Measurements from ENCODE around the gene HES7. TPM values are rescaled to one million over a fixed set of nuclear protein-coding genes. Genes with fewer than 3 reads are reported as not detected.
A peak's percentile ranks its signal among the peaks of the same experiment; 100 is the strongest.

HES7 gene
- total RNA-seq, 1 experiment from 2014 or later: 0.61 TPM

DNA sequence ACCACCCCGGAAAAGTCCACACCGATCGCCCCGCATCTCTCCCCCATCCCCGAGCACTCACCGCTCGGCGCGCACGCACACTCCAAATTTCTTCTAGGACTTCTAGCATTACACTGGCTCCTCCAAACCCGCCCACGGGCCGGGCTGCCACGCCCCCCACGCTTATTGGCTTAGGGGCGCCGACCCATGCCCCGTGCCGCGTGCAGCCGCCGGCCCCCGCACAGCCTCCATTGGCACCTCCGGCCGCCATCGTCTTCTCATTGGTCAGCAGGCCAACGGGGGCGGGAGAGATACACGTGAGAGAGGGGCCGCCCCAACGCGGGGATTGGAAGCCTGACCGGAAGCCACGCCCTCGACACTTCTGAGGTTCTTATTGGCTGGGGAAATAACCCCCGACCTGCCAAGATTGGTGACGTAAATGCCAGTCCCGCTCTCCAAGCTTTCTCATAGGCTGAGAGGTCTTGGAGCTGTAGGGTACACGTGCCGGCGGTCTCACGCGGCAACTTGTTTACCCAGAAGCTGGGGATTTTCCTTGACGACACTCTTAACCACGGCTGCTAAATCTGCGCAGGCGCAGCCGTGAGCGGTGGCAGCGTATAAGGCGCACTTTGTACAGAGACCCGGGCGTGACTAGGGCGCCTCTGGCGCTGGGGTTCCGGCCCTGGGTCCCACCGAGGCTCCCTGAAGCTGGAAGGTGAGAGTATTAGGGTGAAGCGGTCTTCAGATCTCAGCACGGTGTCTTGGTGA lies 32.5 kb upstream of the HES7 start:
- no peaks in the 10 kb centered on the region for H3K9me2 ChIP-seq (ENCODE audit: insufficient read depth)
- H2AFZ ChIP-seq (ENCODE audit: low read depth, low read length, poor library complexity, severe bottlenecking): no peak overlapping the region
- ChIA-PET CTCF (interaction anchor here (0.7 to 2.4 kb wide), 7 partner anchors 17 to 96 kb away, joined by 3 to 8 read pairs (median 4); no protein-coding TSS in a partner anchor), POLR2A (interaction anchor here (0.6 to 9.4 kb wide), 11 partner anchors 16 to 92 kb away, joined by 3 to 95 read pairs (median 4); partner anchors contain the start of genes ALOXE3, AURKB and CTC1), RAD21 (ENCODE audit: low non-redundant PET in 1 of 2, low total read pairs in 2 of 2, uncharacterized antibody in 2 of 2, unreplicated experiment in 2 of 2) (interaction anchor here in 1 of 2 experiments (1.1 kb wide), 1 partner anchor 17 kb away, joined by 3 read pairs; no protein-coding TSS in a partner anchor)
- peak overlapping the region; percentile 87 to 95 for H3K4me3 ChIP-seq (replicated peaks in 1 of 2; ENCODE audit: low read depth in 1 of 2, low read length in 2 of 2)
- peak overlapping the region; percentile 72 for H3K27ac ChIP-seq (ENCODE audit: low read depth, low read length)
- H3K9ac ChIP-seq (ENCODE audit: low read length): peak overlapping the region; percentile 99
- no TSS peak for BruUV-seq (replicated peaks)
- peaks cover 61% of the 10 kb centered on the region for H3K79me2 ChIP-seq (ENCODE audit: insufficient read depth, low read length)
- no peaks in the 10 kb centered on the region for H3K27me3 ChIP-seq (ENCODE audit: insufficient read depth, low read length)
- DNase-seq (ENCODE audit: low read depth, low spot score) (peak; percentile 100), ATAC-seq (peak; percentile 66)
- no peaks in the 10 kb centered on the region for H4K20me1 ChIP-seq (ENCODE audit: insufficient read depth)
- H3K4me2 ChIP-seq (ENCODE audit: low read length): peak overlapping the region; percentile 100
- peaks cover 4 to 10% of the 10 kb centered on the region in 2 experiments; a peak in 3 of 4 replicates for H3K36me3 ChIP-seq (ENCODE audit: control insufficient read depth in 1 of 2, insufficient read depth in 2 of 2, low read length in 2 of 2)
- peaks cover 49 to 94% of the 10 kb centered on the region in 2 experiments for H3K4me1 ChIP-seq (ENCODE audit: control insufficient read depth in 1 of 2, insufficient read depth in 2 of 2, low read length in 2 of 2)
- intact Hi-C loops (cut with micrococcal nuclease): loop anchor here (1.0 to 2.0 kb wide), 2 partner anchors 17 to 36 kb away; no protein-coding TSS in a partner anchor
- peak; percentile 100 for TF ChIP-seq SP1 (IDR thresholded peaks at IDR 0.05; ENCODE audit: low read depth)
- TF ChIP-seq ZBTB33 (IDR thresholded peaks at IDR 0.05; ENCODE audit: extremely low read depth, insufficient replicate concordance, low read length): no peak
- TF ChIP-seq SIN3A (IDR thresholded peaks at IDR 0.05; ENCODE audit: low read depth): peak; percentile 93
- no peak for TF ChIP-seq EZH2phosphoT487 (IDR thresholded peaks at IDR 0.05; ENCODE audit: borderline replicate concordance)
- TF ChIP-seq TCF7L2 (IDR thresholded peaks at IDR 0.05; ENCODE audit: borderline replicate concordance, extremely low read depth, insufficient read depth, insufficient read length): peak; percentile 47
- TF ChIP-seq, protein P1, sequence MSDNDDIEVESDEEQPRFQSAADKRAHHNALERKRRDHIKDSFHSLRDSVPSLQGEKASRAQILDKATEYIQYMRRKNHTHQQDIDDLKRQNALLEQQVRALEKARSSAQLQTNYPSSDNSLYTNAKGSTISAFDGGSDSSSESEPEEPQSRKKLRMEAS (IDR thresholded peaks at IDR 0.05): peak; percentile 99
- no peak for TF ChIP-seq CEBPB (IDR thresholded peaks at IDR 0.05; ENCODE audit: low read depth)
- TF ChIP-seq POLR2A (IDR thresholded peaks at IDR 0.05; ENCODE audit: borderline replicate concordance, extremely low read depth, insufficient read depth, insufficient read length): peak; percentile 41
- TF ChIP-seq ZFX (IDR thresholded peaks at IDR 0.05): 0 out of 2 replicates have a peak, but pooled peaks have one; percentile 9
- TF ChIP-seq POLR2AphosphoS5 (IDR thresholded peaks at IDR 0.05; ENCODE audit: low read depth, low read length): peak; percentile 80
- TF ChIP-seq YY1 (IDR thresholded peaks at IDR 0.05; ENCODE audit: extremely low read depth, insufficient replicate concordance, low read depth, low read length): peak; percentile 50
- peak; percentile 100 for TF ChIP-seq EGR1 (IDR thresholded peaks at IDR 0.05; ENCODE audit: low read depth)
- no peaks in the 10 kb centered on the region for H3K9me3 ChIP-seq (ENCODE audit: control insufficient read depth in 1 of 2, insufficient read depth in 1 of 2, low read depth in 1 of 2, low read length in 2 of 2)
